ENCODE data around the gene LHFPL2. TPM values are rescaled to one million over a fixed set of nuclear protein-coding genes. Genes with fewer than 3 reads are reported as not detected.

The LHFPL2 gene
- total RNA-seq, 1 experiment from 2014 or later: 4.8 TPM

GRCh38 chr5:78600687-78601414 is 47.7 kb downstream of the LHFPL2 start:
- H3K4me2 ChIP-seq (ENCODE audit: low read depth, low read length, poor library complexity, severe bottlenecking): no peak overlapping the region
- H3K4me3 ChIP-seq (ENCODE audit: low read length): no peak overlapping the region
- H2AFZ ChIP-seq (ENCODE audit: low read length): no peak overlapping the region
- no peak for DNase-seq
- H3K4me1 ChIP-seq (ENCODE audit: low read length): no peaks in the 10 kb centered on the region
- H4K20me1 ChIP-seq (ENCODE audit: insufficient read depth, low read depth, low read length): no peaks in the 10 kb centered on the region
- H3K9me2 ChIP-seq (replicated peaks; ENCODE audit: insufficient read depth, low read length): no peaks in the 10 kb centered on the region
- no peaks in the 10 kb centered on the region for H3K36me3 ChIP-seq (ENCODE audit: insufficient read depth, low read length)
- H3K27ac ChIP-seq (ENCODE audit: low read length): no peak overlapping the region
- H3K9me3 ChIP-seq (ENCODE audit: low read length): no peaks in the 10 kb centered on the region
- H3K79me2 ChIP-seq (ENCODE audit: low read length): no peaks in the 10 kb centered on the region
- H3K27me3 ChIP-seq (ENCODE audit: low read length): no peaks in the 10 kb centered on the region
- H3K9ac ChIP-seq (ENCODE audit: low read length): no peak overlapping the region

GRCh38 chr5:78598973-78599372 is 49.6 kb downstream of the LHFPL2 start:
- Histone ChIP-seq H3K4me2 (ENCODE audit: low read depth, low read length, poor library complexity, severe bottlenecking) (no peak overlapping the region), H3K9ac (ENCODE audit: low read length) (no peak overlapping the region), H3K4me3 (ENCODE audit: low read length) (no peak overlapping the region), H4K20me1 (ENCODE audit: insufficient read depth, low read depth, low read length) (no peaks in the 10 kb centered on the region), H3K36me3 (ENCODE audit: insufficient read depth, low read length) (no peaks in the 10 kb centered on the region), H3K9me2 (replicated peaks; ENCODE audit: insufficient read depth, low read length) (no peaks in the 10 kb centered on the region), H3K27ac (ENCODE audit: low read length) (no peak overlapping the region), H3K27me3 (ENCODE audit: low read length) (no peaks in the 10 kb centered on the region), H3K9me3 (ENCODE audit: low read length) (no peaks in the 10 kb centered on the region), H3K79me2 (ENCODE audit: low read length) (no peaks in the 10 kb centered on the region), H3K4me1 (ENCODE audit: low read length) (no peaks in the 10 kb centered on the region), H2AFZ (ENCODE audit: low read length) (no peak overlapping the region)
- DNase-seq: no peak

- Histone ChIP-seq H3K9me2 (replicated peaks; ENCODE audit: insufficient read depth, low read length) (no peaks in the 10 kb centered on the region), H3K4me3 (ENCODE audit: low read length) (no peak overlapping the region), H3K4me1 (ENCODE audit: low read length) (no peaks in the 10 kb centered on the region), H3K9me3 (ENCODE audit: low read length) (no peaks in the 10 kb centered on the region), H3K4me2 (ENCODE audit: low read depth, low read length, poor library complexity, severe bottlenecking) (no peak overlapping the region), H3K9ac (ENCODE audit: low read length) (no peak overlapping the region), H4K20me1 (ENCODE audit: insufficient read depth, low read depth, low read length) (no peaks in the 10 kb centered on the region), H3K79me2 (ENCODE audit: low read length) (no peaks in the 10 kb centered on the region), H2AFZ (ENCODE audit: low read length) (no peak overlapping the region), H3K27ac (ENCODE audit: low read length) (no peak overlapping the region), H3K36me3 (ENCODE audit: insufficient read depth, low read length) (no peaks in the 10 kb centered on the region), H3K27me3 (ENCODE audit: low read length) (no peaks in the 10 kb centered on the region)
- DNase-seq: no peak
Measured at GRCh38 chr5:78597974-78598371, 50.6 kb downstream of the LHFPL2 start.

- DNase-seq: no peak
- H3K4me2 ChIP-seq (ENCODE audit: low read depth, low read length, poor library complexity, severe bottlenecking): no peak overlapping the region
- H3K4me1 ChIP-seq (ENCODE audit: low read length): no peaks in the 10 kb centered on the region
- no peaks in the 10 kb centered on the region for H3K36me3 ChIP-seq (ENCODE audit: insufficient read depth, low read length)
- no peaks in the 10 kb centered on the region for H3K79me2 ChIP-seq (ENCODE audit: low read length)
- no peak overlapping the region for H3K27ac ChIP-seq (ENCODE audit: low read length)
- no peak overlapping the region for H3K9ac ChIP-seq (ENCODE audit: low read length)
- no peak overlapping the region for H2AFZ ChIP-seq (ENCODE audit: low read length)
- H3K9me2 ChIP-seq (replicated peaks; ENCODE audit: insufficient read depth, low read length): no peaks in the 10 kb centered on the region
- H3K27me3 ChIP-seq (ENCODE audit: low read length): no peaks in the 10 kb centered on the region
- H4K20me1 ChIP-seq (ENCODE audit: insufficient read depth, low read depth, low read length): no peaks in the 10 kb centered on the region
- no peaks in the 10 kb centered on the region for H3K9me3 ChIP-seq (ENCODE audit: low read length)
- H3K4me3 ChIP-seq (ENCODE audit: low read length): no peak overlapping the region
Measured at GRCh38 chr5:78597068-78597973, 51.3 kb downstream of the LHFPL2 start.

- Histone ChIP-seq H3K4me1 (ENCODE audit: low read length) (no peaks in the 10 kb centered on the region), H2AFZ (ENCODE audit: low read length) (no peak overlapping the region), H3K9me2 (replicated peaks; ENCODE audit: insufficient read depth, low read length) (no peaks in the 10 kb centered on the region), H3K4me2 (ENCODE audit: low read depth, low read length, poor library complexity, severe bottlenecking) (no peak overlapping the region), H3K9ac (ENCODE audit: low read length) (no peak overlapping the region), H4K20me1 (ENCODE audit: insufficient read depth, low read depth, low read length) (no peaks in the 10 kb centered on the region), H3K4me3 (ENCODE audit: low read length) (no peak overlapping the region), H3K27me3 (ENCODE audit: low read length) (no peaks in the 10 kb centered on the region), H3K9me3 (ENCODE audit: low read length) (no peaks in the 10 kb centered on the region), H3K36me3 (ENCODE audit: insufficient read depth, low read length) (no peaks in the 10 kb centered on the region), H3K79me2 (ENCODE audit: low read length) (no peaks in the 10 kb centered on the region), H3K27ac (ENCODE audit: low read length) (no peak overlapping the region)
- DNase-seq: no peak
Measured at GRCh38 chr5:78595458-78595921, 53.1 kb downstream of the LHFPL2 start.

GRCh38 chr5:78594610-78595457 is 53.7 kb downstream of the LHFPL2 start:
- Histone ChIP-seq H3K4me1 (ENCODE audit: low read length) (no peaks in the 10 kb centered on the region), H3K27ac (ENCODE audit: low read length) (no peak overlapping the region), H3K9me3 (ENCODE audit: low read length) (no peaks in the 10 kb centered on the region), H3K36me3 (ENCODE audit: insufficient read depth, low read length) (no peaks in the 10 kb centered on the region), H3K9me2 (replicated peaks; ENCODE audit: insufficient read depth, low read length) (no peaks in the 10 kb centered on the region), H3K4me3 (ENCODE audit: low read length) (no peak overlapping the region), H3K4me2 (ENCODE audit: low read depth, low read length, poor library complexity, severe bottlenecking) (no peak overlapping the region), H3K27me3 (ENCODE audit: low read length) (no peaks in the 10 kb centered on the region), H3K79me2 (ENCODE audit: low read length) (no peaks in the 10 kb centered on the region), H2AFZ (ENCODE audit: low read length) (no peak overlapping the region), H3K9ac (ENCODE audit: low read length) (no peak overlapping the region), H4K20me1 (ENCODE audit: insufficient read depth, low read depth, low read length) (no peaks in the 10 kb centered on the region)
- DNase-seq: no peak

GRCh38 chr5:78594021-78594420 is 54.6 kb downstream of the LHFPL2 start:
- Histone ChIP-seq H3K36me3 (ENCODE audit: insufficient read depth, low read length) (no peaks in the 10 kb centered on the region), H3K9ac (ENCODE audit: low read length) (no peak overlapping the region), H3K4me3 (ENCODE audit: low read length) (no peak overlapping the region), H3K4me1 (ENCODE audit: low read length) (no peaks in the 10 kb centered on the region), H3K9me2 (replicated peaks; ENCODE audit: insufficient read depth, low read length) (no peaks in the 10 kb centered on the region), H3K9me3 (ENCODE audit: low read length) (no peaks in the 10 kb centered on the region), H2AFZ (ENCODE audit: low read length) (no peak overlapping the region), H3K79me2 (ENCODE audit: low read length) (no peaks in the 10 kb centered on the region), H3K27ac (ENCODE audit: low read length) (no peak overlapping the region), H3K27me3 (ENCODE audit: low read length) (no peaks in the 10 kb centered on the region), H4K20me1 (ENCODE audit: insufficient read depth, low read depth, low read length) (no peaks in the 10 kb centered on the region), H3K4me2 (ENCODE audit: low read depth, low read length, poor library complexity, severe bottlenecking) (no peak overlapping the region)
- no peak for DNase-seq

GRCh38 chr5:78593465-78593864 is 55.1 kb downstream of the LHFPL2 start:
- Histone ChIP-seq H3K36me3 (ENCODE audit: insufficient read depth, low read length) (no peaks in the 10 kb centered on the region), H3K27me3 (ENCODE audit: low read length) (no peaks in the 10 kb centered on the region), H3K27ac (ENCODE audit: low read length) (no peak overlapping the region), H3K9ac (ENCODE audit: low read length) (no peak overlapping the region), H3K9me3 (ENCODE audit: low read length) (no peaks in the 10 kb centered on the region), H3K4me2 (ENCODE audit: low read depth, low read length, poor library complexity, severe bottlenecking) (no peak overlapping the region), H2AFZ (ENCODE audit: low read length) (no peak overlapping the region), H4K20me1 (ENCODE audit: insufficient read depth, low read depth, low read length) (no peaks in the 10 kb centered on the region), H3K9me2 (replicated peaks; ENCODE audit: insufficient read depth, low read length) (no peaks in the 10 kb centered on the region), H3K4me3 (ENCODE audit: low read length) (no peak overlapping the region), H3K4me1 (ENCODE audit: low read length) (no peaks in the 10 kb centered on the region), H3K79me2 (ENCODE audit: low read length) (no peaks in the 10 kb centered on the region)
- DNase-seq: no peak
